Psoas muscle (tissue), 8 donors: ENCODE data around the gene WWOX. TPM values are rescaled to one million over a fixed set of nuclear protein-coding genes. Genes with fewer than 3 reads are reported as not detected.

Experiments used
- ATAC-seq, 4 donors: fragments of 200-7000 bp; cut with Tn5 transposase; one replicate each; pipeline ENCODE4 v1.9.1; 2020; ENCODE audit warnings: moderate library complexity in 3 of 4, mild to moderate bottlenecking in 2 of 4
- DNase-seq, 2 donors: peaks; one replicate each; pipeline ENCODE4 v3.0.0-alpha.2; 2020
- H3K27ac ChIP-seq: fragments of 200-600 bp; one replicate; pipeline ENCODE4 v1.8.0; 2022
- H3K27me3 ChIP-seq, 3 donors: fragments of 200-600 bp in 1 of 3; one replicate each; pipeline versions ENCODE4 v1.6.1 to v1.8.0; 2013 to 2022; ENCODE audit warnings: low read length in 2 of 3, mild to moderate bottlenecking in 2 of 3, moderate library complexity in 1 of 3; ENCODE audit not compliant: insufficient read depth in 3 of 3
- H3K36me3 ChIP-seq, 2 donors: fragments of 200-600 bp in 1 of 2; one replicate each; pipeline versions ENCODE4 v1.6.1 to v1.8.0; 2013 to 2022; ENCODE audit warnings: low read depth in 1 of 2, mild to moderate bottlenecking in 1 of 2, moderate library complexity in 1 of 2; ENCODE audit not compliant: insufficient read depth in 1 of 2
- H3K4me1 ChIP-seq: fragments of 200-600 bp; one replicate; pipeline ENCODE4 v1.8.0; 2022
- H3K4me3 ChIP-seq: fragments of 200-600 bp; one replicate; pipeline ENCODE4 v1.8.0; 2022; ENCODE audit warnings: mild to moderate bottlenecking
- H3K9me3 ChIP-seq: fragments of 200-600 bp; one replicate; pipeline ENCODE4 v1.8.0; 2022
- CTCF ChIP-seq: fragments of 200-600 bp; IDR thresholded peaks from one replicate; pipeline ENCODE4 v1.8.0; 2022; ENCODE audit warnings: antibody characterized with exemption
- WGBS, 3 donors: extraction: QIAGEN DNeasy Blood & Tissue Kit; methylation state at CpG; one replicate each; pipeline versions ENCODE4 v1.1.6 to v1.1.7; 2013; 5-methylcytosine and 5-hydroxymethylcytosine counted together
- intact Hi-C, 2 donors: fragments of 100-400 bp; cut with DNase I; formaldehyde crosslinking; loops; one replicate each; pipeline versions ENCODE4 v1.11.0 to v1.14.2; 2022
- polyA plus RNA-seq, 3 donors: library from polyadenylated mRNA; stranded (reverse); fragments of 200-250 nt; gene quantifications; one replicate each; pipeline ENCODE4 v1.2.3, GENCODE V29; 2013
- total RNA-seq, 4 donors: library from RNA; stranded (reverse); fragmentation: NEBNext Ultra II Directional in 2 of 4; extraction: Animal tissue kit (Norgen Biotek cat#: 25700) in 2 of 4; gene quantifications; one replicate each; pipeline versions ENCODE4 v1.2.1 to v1.2.4, GENCODE V29; 2021 to 2023
- donor health status: healthy with polysubstance abuse.
- donor health status: DM: no; HTN: no; CAD: no; lungs with moderate emphysema.
- donor health status: Bipolar disorder and iron deficiency.
- donor health status: healthy.
- donor health status: DM: yes; HTN: yes; CAD: no.
- donor health status: DM: no; HTN: no; CAD: no.
- donor health status: DM: no; HTN: no; CAD: no.
- donor health status: DM: yes; HTN: yes; CAD: no.

WWOX gene
- total and polyA plus RNA-seq, 7 donors, result 3.1 to 6.6 (median 5.0) TPM

- no peak for TF ChIP-seq CTCF
- no peaks in the 10 kb centered on the region for H3K4me1 ChIP-seq
- ATAC-seq, result no peak
- no peak overlapping the region for H3K4me3 ChIP-seq
- WGBS, 3 donors, result 66 to 79% (median 74%) methylated on average over 5 of the region's 5 CpGs
- no peaks in the 10 kb centered on the region for H3K9me3 ChIP-seq
- H3K27me3 ChIP-seq, result no peaks in the 10 kb centered on the region
- no peak overlapping the region for H3K27ac ChIP-seq
- intact Hi-C loops, result no loop called here
- DNase-seq, result no peak
- H3K36me3 ChIP-seq, result no peaks in the 10 kb centered on the region
Observed at GRCh38 chr16:78693496-78693895, 594.0 kb downstream of the WWOX start.

GRCh38 chr16:78694414-78694813 lies 595.0 kb downstream of the WWOX start:
- H3K27me3 ChIP-seq, result no peaks in the 10 kb centered on the region
- H3K36me3 ChIP-seq, result no peaks in the 10 kb centered on the region
- no peaks in the 10 kb centered on the region for H3K9me3 ChIP-seq
- no peak overlapping the region for H3K4me3 ChIP-seq
- intact Hi-C loops, result no loop called here
- DNase-seq (no peak), ATAC-seq (no peak)
- no peak overlapping the region for H3K27ac ChIP-seq
- H3K4me1 ChIP-seq, result no peaks in the 10 kb centered on the region
- 95 to 99% (median 98%) methylated on average over 3 of the region's 3 CpGs for WGBS, 3 donors
- TF ChIP-seq CTCF, result no peak

- 33 to 44% (median 42%) methylated on average over 6 of the region's 6 CpGs for WGBS, 3 donors
- no peak overlapping the region for H3K4me3 ChIP-seq
- intact Hi-C loops, result no loop called here
Observed at GRCh38 chr16:78695391-78695790, 595.9 kb downstream of the WWOX start.

GRCh38 chr16:78696797-78697196 lies 597.3 kb downstream of the WWOX start:
- Histone ChIP-seq H3K27ac (no peak overlapping the region), H3K9me3 (no peaks in the 10 kb centered on the region), H3K4me1 (no peaks in the 10 kb centered on the region), H3K27me3 (no peaks in the 10 kb centered on the region), H3K36me3 (no peaks in the 10 kb centered on the region), H3K4me3 (no peak overlapping the region)
- DNase-seq, result no peak
- TF ChIP-seq CTCF, result no peak
- intact Hi-C loops, result no loop called here
- no peak for ATAC-seq
- 74 to 100% (median 99%) methylated on average over 2 of the region's 2 CpGs for WGBS, 3 donors

More at GRCh38 chr16:78695391-78695790, 595.9 kb downstream of the WWOX start:
- Histone ChIP-seq H3K27me3 (no peaks in the 10 kb centered on the region), H3K4me1 (no peaks in the 10 kb centered on the region), H3K9me3 (no peaks in the 10 kb centered on the region), H3K36me3 (no peaks in the 10 kb centered on the region), H3K27ac (no peak overlapping the region)
- DNase-seq (no peak), ATAC-seq (no peak)
- TF ChIP-seq CTCF, result no peak

- Histone ChIP-seq H3K27ac (no peak overlapping the region), H3K27me3 (no peaks in the 10 kb centered on the region), H3K9me3 (no peaks in the 10 kb centered on the region), H3K4me3 (no peak overlapping the region), H3K4me1 (no peaks in the 10 kb centered on the region), H3K36me3 (no peaks in the 10 kb centered on the region)
- ATAC-seq (no peak), DNase-seq (no peak)
- no peak for TF ChIP-seq CTCF
- intact Hi-C loops, result no loop called here
- WGBS, 3 donors, result 84 to 93% (median 87%) methylated on average over 5 of the region's 5 CpGs
Observed at GRCh38 chr16:78697426-78697825, 598.0 kb downstream of the WWOX start.
